GM21825 (cell line): ENCODE measurements around the gene DAGLA.
"Not testable (repeated sequence)": the region's sequence is repeated elsewhere in the genome, so short reads cannot be mapped to it uniquely, and the experiment has no call there.

Experiments used
- ATAC-seq: cut with Tn5 transposase; IDR thresholded peaks from one replicate; pipeline ENCODE4 v1.9.1; 2021; ENCODE audit warnings: mild to moderate bottlenecking, moderate library complexity; ENCODE audit not compliant: unreplicated experiment

The DAGLA gene

GRCh38 chr11:61666684-61667297 is 13.4 kb upstream of the DAGLA start:
- no peak for ATAC-seq

- no peak for ATAC-seq
Observed at GRCh38 chr11:61667684-61668305, 12.4 kb upstream of the DAGLA start.

GRCh38 chr11:61669417-61669816 is 10.8 kb upstream of the DAGLA start:
- no peak for ATAC-seq

GRCh38 chr11:61670626-61671025 is 9.6 kb upstream of the DAGLA start:
- ATAC-seq, result no peak

GRCh38 chr11:61671527-61671926 is 8.7 kb upstream of the DAGLA start:
- ATAC-seq, result no peak

GRCh38 chr11:61673946-61674467 is 6.2 kb upstream of the DAGLA start:
- not testable (repeated sequence) for ATAC-seq

GRCh38 chr11:61675826-61676225 is 4.4 kb upstream of the DAGLA start:
- ATAC-seq, result no peak

- no peak for ATAC-seq
Observed at GRCh38 chr11:61679296-61679695, 895 bp upstream of the DAGLA start.

GRCh38 chr11:61680622-61681221 is 531 bp downstream of the DAGLA start:
- ATAC-seq, result no peak

GRCh38 chr11:61682093-61682732 is 2.0 kb downstream of the DAGLA start:
- no peak for ATAC-seq

GRCh38 chr11:61682906-61683675 is 2.9 kb downstream of the DAGLA start:
- ATAC-seq, result no peak

GRCh38 chr11:61683961-61684869 is 4.0 kb downstream of the DAGLA start:
- ATAC-seq, result no peak

- ATAC-seq, result no peak
Observed at GRCh38 chr11:61684870-61685616, 4.9 kb downstream of the DAGLA start.

GRCh38 chr11:61685617-61685967 is 5.4 kb downstream of the DAGLA start:
- ATAC-seq, result no peak

GRCh38 chr11:61686066-61686465 is 5.9 kb downstream of the DAGLA start:
- no peak for ATAC-seq

GRCh38 chr11:61686469-61686868 is 6.3 kb downstream of the DAGLA start:
- no peak for ATAC-seq

GRCh38 chr11:61687420-61687819 is 7.2 kb downstream of the DAGLA start:
- no peak for ATAC-seq

GRCh38 chr11:61688365-61689163 is 8.4 kb downstream of the DAGLA start:
- ATAC-seq, result no peak

- no peak for ATAC-seq
Observed at GRCh38 chr11:61689164-61689496, 8.9 kb downstream of the DAGLA start.
